Activated CD8-positive, alpha-beta memory T cell treated with anti-CD3 and anti-CD28 coated beads for 1 hour (primary cell): ENCODE data around the gene TRAPPC13.
"Not testable (repeated sequence)": the region's sequence is repeated elsewhere in the genome, so short reads cannot be mapped to it uniquely, and the experiment has no call there.

Source experiments
- DNase-seq, 2 donors: peaks; one replicate each; pipeline ENCODE4 v3.0.0-alpha.2; 2020; ENCODE audit warnings: low read depth in 1 of 2; ENCODE audit errors: extremely low read depth in 1 of 2

TRAPPC13 gene

GRCh38 chr5:65674749-65675148, 49.9 kb downstream of the TRAPPC13 start:
- no peak for DNase-seq

DNA sequence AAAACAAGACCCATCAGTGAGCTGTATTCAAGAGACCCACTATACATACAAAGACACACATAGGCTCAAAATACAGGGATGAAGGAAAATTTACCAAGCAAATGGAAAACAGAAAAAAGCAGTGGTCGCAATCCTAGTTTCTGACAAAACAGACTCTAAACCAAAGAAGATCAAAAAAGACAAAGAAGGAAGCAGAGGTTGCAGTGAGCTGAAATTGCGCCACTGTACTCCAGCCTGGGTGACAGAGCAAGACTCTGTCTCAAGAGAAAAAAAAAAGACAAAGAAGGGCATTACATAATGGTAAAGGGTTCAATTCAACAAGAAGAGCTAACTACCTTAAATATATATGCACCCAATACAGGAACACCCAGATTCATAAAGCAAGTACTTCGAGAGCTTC, 51.2 kb downstream of the TRAPPC13 start:
- not testable (repeated sequence) for DNase-seq

- no peak for DNase-seq
Measured at GRCh38 chr5:65682148-65682547, 57.3 kb downstream of the TRAPPC13 start.

DNA sequence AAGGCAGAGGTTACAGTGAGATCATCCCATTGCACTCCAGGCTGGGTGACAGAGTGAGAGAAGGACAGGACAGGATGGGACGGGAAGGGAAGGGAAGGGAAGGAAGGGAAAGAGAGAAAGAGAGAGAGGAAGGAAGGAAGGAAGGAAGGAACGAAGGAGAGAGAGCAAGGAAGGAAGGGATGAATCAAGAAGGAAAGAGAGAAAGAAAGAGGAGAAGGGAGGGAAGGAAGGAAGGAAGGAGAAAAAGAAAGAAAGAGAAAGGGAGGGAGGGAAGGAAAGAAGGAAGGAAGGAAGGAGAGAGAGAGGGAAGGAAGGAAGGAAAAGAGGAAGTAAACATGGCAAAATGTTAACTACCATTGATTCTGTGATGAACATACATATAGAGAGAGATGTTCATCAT, 68.3 kb downstream of the TRAPPC13 start:
- DNase-seq, result no peak

- DNase-seq, result no peak
Measured at GRCh38 chr5:65695162-65695755, 70.4 kb downstream of the TRAPPC13 start.

GRCh38 chr5:65695896-65696295, 71.1 kb downstream of the TRAPPC13 start:
- no peak for DNase-seq

- no peak for DNase-seq
Measured at GRCh38 chr5:65696892-65697291, 72.1 kb downstream of the TRAPPC13 start.

DNA sequence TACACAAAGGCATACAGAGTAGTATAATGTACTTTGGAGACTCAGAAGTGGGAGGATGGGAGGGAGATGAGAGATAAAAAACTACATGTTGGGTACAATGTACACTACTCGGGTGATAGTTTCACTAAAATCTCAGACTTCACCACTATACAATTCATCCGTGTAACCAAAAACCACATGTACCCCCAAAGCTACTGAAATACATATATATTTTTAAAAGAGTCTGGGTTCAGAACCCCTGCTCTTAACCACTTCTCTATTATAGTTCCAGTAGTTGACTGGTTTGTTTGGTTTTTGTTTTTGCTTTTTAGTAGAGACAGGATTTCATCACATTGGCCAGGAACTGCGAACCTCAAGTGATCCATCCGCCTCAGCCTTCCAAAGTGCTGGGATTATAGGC, 74.5 kb downstream of the TRAPPC13 start:
- DNase-seq, result no peak

- DNase-seq, result no peak
Measured at GRCh38 chr5:65702036-65702435, 77.2 kb downstream of the TRAPPC13 start.

DNA sequence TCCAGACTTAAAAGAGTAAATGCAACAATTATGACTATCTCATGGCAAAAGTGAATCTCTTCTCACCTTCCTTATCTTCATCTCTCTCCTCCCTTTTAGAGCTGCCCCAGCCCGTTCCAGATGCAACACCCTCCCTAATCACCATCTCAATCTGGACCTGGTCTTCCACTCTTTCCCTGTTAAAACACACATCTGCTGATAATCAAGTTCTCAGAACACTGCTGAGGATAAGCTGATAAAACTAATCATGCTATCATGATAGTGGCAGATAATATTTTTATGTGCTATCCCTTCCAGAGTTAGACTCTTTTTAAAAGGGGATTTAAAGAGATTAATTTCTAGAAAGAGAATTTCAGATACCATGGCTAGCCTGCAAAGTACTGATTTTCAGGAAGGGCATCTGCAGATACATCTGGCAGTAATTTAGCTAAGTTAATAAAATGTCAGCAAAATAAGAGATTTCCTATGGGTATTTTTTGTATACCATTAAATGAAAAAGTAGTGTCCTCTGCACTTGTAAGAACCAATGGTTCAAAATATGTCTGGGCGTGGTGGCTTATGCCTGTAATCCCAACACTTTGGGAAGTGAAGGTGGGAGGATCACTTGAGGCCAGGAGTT, 79.9 kb downstream of the TRAPPC13 start:
- DNase-seq, result no peak

DNA sequence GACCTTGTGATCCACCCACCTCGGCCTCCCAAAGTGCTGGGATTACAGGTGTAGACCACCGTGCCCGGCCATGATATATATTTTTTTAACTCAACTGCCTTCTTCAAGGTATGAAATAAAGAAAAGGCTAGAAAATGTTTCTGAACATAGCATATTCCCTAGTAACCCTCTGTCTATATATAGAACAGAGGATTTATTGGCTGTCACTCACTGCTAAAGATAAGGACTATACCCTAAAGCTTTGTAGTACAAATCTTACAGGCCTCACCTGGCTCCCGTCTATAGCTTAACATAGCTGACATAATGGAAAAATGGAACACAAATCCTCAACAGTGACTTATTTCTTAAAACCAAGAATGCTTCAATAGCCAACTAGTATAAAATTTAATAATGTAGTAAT, 82.8 kb downstream of the TRAPPC13 start:
- no peak for DNase-seq

DNA sequence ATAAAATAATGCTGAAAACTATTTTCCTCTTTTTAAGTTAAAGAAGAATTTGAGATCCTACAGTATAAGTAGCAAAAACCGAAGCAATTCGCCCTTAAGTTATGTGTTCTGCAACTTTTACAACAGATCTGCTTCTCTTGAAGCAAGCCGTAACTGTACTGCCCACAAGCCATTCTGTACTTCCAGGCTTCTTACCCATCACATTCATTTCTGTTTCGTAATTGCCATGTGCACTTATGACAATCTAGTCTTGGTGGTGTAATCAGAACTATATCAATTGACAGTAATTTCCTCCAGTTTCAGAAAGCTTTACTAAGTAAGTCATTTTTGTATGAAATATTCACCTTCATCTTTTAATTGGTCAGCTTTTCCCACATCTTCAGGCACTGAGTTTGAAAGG, 83.3 kb downstream of the TRAPPC13 start:
- DNase-seq, result no peak
